GM19193 (cell line): Measurements from ENCODE around the gene OCA2.

Experiments
- POLR2A ChIP-seq: IDR thresholded peaks from 4 replicates; pipeline ENCODE4 v1.6.1; 2011; ENCODE audit not compliant: insufficient read depth, insufficient read length; ENCODE audit errors: extremely low read depth

Gene OCA2

GRCh38 chr15:27734785-27735495 lies 364.2 kb downstream of the OCA2 start:
- TF ChIP-seq POLR2A, result no peak

- no peak for TF ChIP-seq POLR2A
Measured at GRCh38 chr15:27731776-27732175, 367.3 kb downstream of the OCA2 start.

DNA sequence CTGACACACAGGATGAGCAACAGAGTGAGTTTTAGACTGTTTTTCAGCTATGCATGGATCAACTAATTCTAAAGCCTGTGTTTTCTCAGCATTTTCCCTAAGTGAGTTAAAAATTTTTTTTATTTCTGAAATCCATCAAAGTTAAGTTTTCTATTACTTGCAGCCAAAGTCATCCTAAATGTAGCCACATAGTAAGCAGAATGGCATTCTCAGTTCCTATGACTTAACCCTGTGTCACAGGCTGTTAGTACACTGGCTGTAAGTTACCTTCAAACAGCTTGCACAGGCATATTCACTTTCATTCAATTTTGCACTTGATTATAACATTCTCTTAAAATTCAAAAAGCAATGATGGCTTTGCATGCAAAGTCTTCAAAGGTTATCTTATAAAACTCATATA lies 368.2 kb downstream of the OCA2 start:
- TF ChIP-seq POLR2A, result no peak

DNA sequence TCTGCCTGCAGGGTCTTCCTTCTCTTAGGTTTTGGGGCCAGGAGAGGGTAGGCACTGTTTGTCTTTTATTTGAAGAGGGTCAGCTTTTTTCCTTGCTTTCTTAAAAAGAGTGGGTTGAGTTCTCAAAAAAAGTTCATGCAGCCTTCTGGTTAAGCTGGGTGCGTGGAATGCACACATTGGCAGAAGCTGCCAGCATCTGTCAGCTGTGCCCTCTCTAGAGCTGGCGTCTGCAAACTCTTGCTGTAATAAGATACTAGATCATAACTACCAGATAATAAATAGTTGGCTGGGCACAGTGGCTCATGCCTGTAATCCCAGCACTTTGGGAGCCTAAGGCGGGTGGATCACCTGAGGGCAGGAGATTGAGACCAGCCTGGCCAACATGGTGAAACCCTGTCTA lies 373.4 kb downstream of the OCA2 start:
- TF ChIP-seq POLR2A, result no peak

- no peak for TF ChIP-seq POLR2A
Measured at GRCh38 chr15:27723821-27724220, 375.3 kb downstream of the OCA2 start.

DNA sequence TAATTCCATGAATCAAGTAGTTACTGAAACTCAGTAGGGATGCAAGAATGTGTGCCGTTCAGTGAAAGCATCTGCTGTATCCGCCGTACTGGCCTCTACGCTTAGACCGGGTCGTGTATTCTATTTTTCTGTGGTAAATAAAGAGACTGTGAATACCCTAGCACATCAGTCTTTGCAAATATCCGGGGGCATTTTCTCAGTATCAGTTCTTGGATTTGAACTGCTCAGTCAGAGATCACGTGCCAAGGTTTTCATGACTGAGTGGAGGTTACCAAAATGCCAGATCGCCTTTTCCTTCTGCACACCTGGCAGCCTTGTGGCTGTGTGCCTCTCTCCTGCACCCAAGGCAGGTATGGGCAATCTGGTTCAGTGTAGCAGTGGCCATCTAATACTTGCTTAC lies 377.0 kb downstream of the OCA2 start:
- TF ChIP-seq POLR2A, result no peak

DNA sequence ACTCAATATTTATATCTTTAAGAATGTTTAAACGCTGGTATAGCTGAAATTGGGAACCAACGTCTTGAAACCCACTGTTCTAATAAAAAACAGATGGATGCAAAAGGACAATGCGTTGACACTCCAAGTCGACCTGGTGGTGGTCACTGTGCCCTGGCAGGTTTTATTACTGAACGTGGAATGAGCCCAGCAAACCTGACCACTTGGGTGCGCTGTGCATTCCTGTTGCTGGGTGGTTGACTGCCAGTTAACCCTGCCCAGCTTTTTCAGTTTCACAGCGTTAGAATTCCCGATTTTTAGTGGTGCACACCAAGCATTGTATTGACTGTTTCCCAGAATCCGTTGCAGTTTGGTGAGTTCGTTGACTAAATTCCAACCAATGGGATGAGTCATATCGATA lies 384.4 kb downstream of the OCA2 start:
- no peak for TF ChIP-seq POLR2A

GRCh38 chr15:27707257-27707656 lies 391.9 kb downstream of the OCA2 start:
- no peak for TF ChIP-seq POLR2A

DNA sequence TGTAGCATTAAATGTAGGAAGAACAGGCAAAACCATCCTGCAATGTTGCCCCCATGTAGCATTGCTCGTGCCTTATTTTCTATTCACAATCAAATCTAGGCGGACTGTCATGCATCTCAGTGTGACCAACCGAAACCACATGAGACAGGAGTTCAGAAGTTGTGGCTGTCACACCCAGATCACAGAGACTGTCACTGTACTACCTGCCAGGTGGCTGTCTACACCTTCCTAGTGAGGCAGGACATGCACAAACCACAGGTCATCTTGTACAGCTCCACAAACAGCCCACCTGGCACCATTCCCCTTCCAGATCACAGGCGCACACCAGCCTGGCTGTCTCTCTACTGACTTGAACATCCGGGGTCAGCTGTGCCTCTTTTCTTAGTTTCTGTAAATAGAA lies 392.8 kb downstream of the OCA2 start:
- TF ChIP-seq POLR2A, result no peak

DNA sequence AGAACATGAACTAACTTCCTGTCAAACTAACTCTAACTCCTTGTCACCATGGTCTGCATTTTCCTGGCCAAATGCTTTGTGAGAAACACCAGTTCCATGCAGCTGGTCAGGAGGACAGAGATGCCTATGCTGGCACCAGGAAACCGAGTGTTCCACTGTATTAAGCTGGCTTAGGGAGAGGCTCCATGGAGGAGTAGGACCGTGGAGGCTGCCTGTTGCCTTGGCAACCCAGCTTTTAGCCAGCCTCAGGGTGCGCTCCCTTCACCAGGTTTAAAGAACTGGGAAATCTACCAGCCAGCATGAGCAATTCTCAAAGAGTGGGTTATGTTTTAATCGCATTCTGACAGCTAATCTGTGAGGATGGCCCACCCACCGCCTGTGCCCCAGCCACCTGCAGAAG lies 394.1 kb downstream of the OCA2 start:
- TF ChIP-seq POLR2A, result no peak
